K562 (cell line): ENCODE measurements around the gene BCL2A1. TPM values are rescaled to one million over a fixed set of nuclear protein-coding genes. Genes with fewer than 3 reads are reported as not detected.

Experiments used
- ATAC-seq: fragments of 200-7000 bp; cut with Tn5 transposase; 3 replicates; pipeline ENCODE4 v1.9.1; 2020; ENCODE audit warnings: moderate library complexity
- BruUV-seq: library from RNA; stranded (reverse); fragments of 400-500 nt; replicated peaks from 2 replicates; lab custom pipeline; 2021; lab: Mats Ljungman, UMichigan
- CTCF ChIA-PET: fragments of 300-600 bp; formaldehyde crosslinking; extraction: SDS; loops from one replicate; lab custom pipeline; 2021; ENCODE audit warnings: low intra/inter-chr PET ratio; lab: Yijun Ruan, JAX
- POLR2A ChIA-PET: fragments of 300-600, 350-650 bp; sonication (Branson Sonifier 250); formaldehyde crosslinking; extraction: SDS; loops from one replicate; lab custom pipeline; 2021; ENCODE audit warnings: antibody characterized with exemption, inconsistent platforms; lab: Yijun Ruan, JAX
- DNase-seq, 4 experiments: peaks; one replicate each; pipeline versions ENCODE4 v3.0.0 to v3.0.0-alpha.2; 2011 to 2018; ENCODE audit warnings: low spot score in 3 of 4, mixed read lengths in 3 of 4; ENCODE audit errors: extremely low read depth in 1 of 4
- FAIRE-seq: peaks from 2 replicates; lab custom pipeline; 2011; peaks lifted over from hg19 to GRCh38; lab: Jason Lieb, UNC
- H2AFZ ChIP-seq: 2 replicates; pipeline ENCODE4 v1.6.0; 2011; ENCODE audit warnings: low read depth, low read length, control low read depth, inconsistent platforms
- H3K27ac ChIP-seq: fragments of 200-600 bp; 3 replicates; pipeline ENCODE4 v1.8.0; 2011; ENCODE audit warnings: low read depth, mild to moderate bottlenecking, control low read depth, inconsistent platforms, low read length, moderate library complexity, mixed read lengths; ENCODE audit errors: extremely low read depth
- H3K27me3 ChIP-seq, 2 experiments: fragments of 300-600 bp in 1 of 2; 2 replicates in 1 of 2; 3 replicates in 1 of 2; pipeline versions ENCODE4 v1.6.0 to v1.8.0; 2011; ENCODE audit warnings: inconsistent platforms in 2 of 2, low read length in 2 of 2, mild to moderate bottlenecking in 1 of 2, mixed read lengths in 1 of 2, moderate library complexity in 1 of 2; ENCODE audit not compliant: control insufficient read depth in 2 of 2, insufficient read depth in 2 of 2
- H3K36me3 ChIP-seq: fragments of 300-600 bp; 3 replicates; pipeline ENCODE4 v1.8.0; 2011; ENCODE audit warnings: mild to moderate bottlenecking, low read length, inconsistent platforms; ENCODE audit not compliant: control insufficient read depth, insufficient read depth
- H3K4me1 ChIP-seq, 2 experiments: fragments of 200-600 bp in 1 of 2; replicated peaks in 1 of 2; 2 replicates in 1 of 2; 3 replicates in 1 of 2; pipeline versions ENCODE4 v1.5.1 to v1.8.0; 2011; ENCODE audit warnings: inconsistent platforms in 2 of 2, low read length in 2 of 2, mild to moderate bottlenecking in 1 of 2, mixed read lengths in 1 of 2, moderate library complexity in 1 of 2; ENCODE audit not compliant: control insufficient read depth in 2 of 2, insufficient read depth in 2 of 2
- H3K4me2 ChIP-seq: 2 replicates; pipeline ENCODE4 v1.6.1; 2011; ENCODE audit warnings: low read length, control low read depth, inconsistent platforms, mixed read lengths; ENCODE audit not compliant: insufficient read depth
- H3K4me3 ChIP-seq: fragments of 200-600 bp; sonication (generic), shearing (Covaris generic); 2 replicates; pipeline ENCODE4 v1.5.1; 2016; ENCODE audit warnings: control low read depth, inconsistent platforms
- H3K79me2 ChIP-seq: fragments of 200-600 bp; 3 replicates; pipeline ENCODE4 v1.8.0; 2011; ENCODE audit warnings: low read length, inconsistent platforms; ENCODE audit not compliant: control insufficient read depth, insufficient read depth
- H3K9ac ChIP-seq, 2 experiments: 2 replicates each; pipeline versions ENCODE4 v1.6.0 to v1.6.1; 2011; ENCODE audit warnings: low read depth in 2 of 2, low read length in 2 of 2, control low read depth in 1 of 2, inconsistent platforms in 1 of 2, mild to moderate bottlenecking in 1 of 2, mixed read lengths in 1 of 2; ENCODE audit not compliant: insufficient read depth in 1 of 2
- H3K9me1 ChIP-seq: one replicate; pipeline ENCODE4 v1.6.0; 2011; ENCODE audit warnings: inconsistent platforms, mild to moderate bottlenecking, low read length, moderate library complexity; ENCODE audit not compliant: control insufficient read depth, insufficient read depth
- H3K9me3 ChIP-seq: replicated peaks from 2 replicates; pipeline ENCODE4 v1.5.1; 2011; ENCODE audit warnings: low read depth, low read length, inconsistent platforms; ENCODE audit not compliant: control insufficient read depth, insufficient read depth
- H4K20me1 ChIP-seq: replicated peaks from 2 replicates; pipeline ENCODE4 v1.6.1; 2011; ENCODE audit warnings: low read length, inconsistent platforms, mixed read lengths; ENCODE audit not compliant: control insufficient read depth, insufficient read depth
- ADNP ChIP-seq: fragments of 200-800 bp; sonication (Bioruptor generic); IDR thresholded peaks from 2 replicates; pipeline ENCODE4 v1.6.1; 2016; ENCODE audit warnings: missing genetic modification characterization, missing compliant biosample characterization
- EWSR1 ChIP-seq: fragments of 450-650 bp; IDR thresholded peaks from 2 replicates; pipeline ENCODE4 v1.6.1; 2018; ENCODE audit warnings: borderline replicate concordance, mild to moderate bottlenecking, low read depth, moderate library complexity; ENCODE audit not compliant: partially characterized antibody
- GATA2 ChIP-seq: sonication (generic); formaldehyde crosslinking; IDR thresholded peaks from 2 replicates; pipeline ENCODE4 v1.4.0; 2020; ENCODE audit warnings: mild to moderate bottlenecking, missing genetic modification reagents
- HDAC8 ChIP-seq: fragments of 450-650 bp; IDR thresholded peaks from 2 replicates; pipeline ENCODE4 v1.6.1; 2016; ENCODE audit warnings: mild to moderate bottlenecking, missing genetic modification characterization, moderate library complexity, missing compliant biosample characterization
- STAG1 ChIP-seq: sonication (generic); formaldehyde crosslinking; IDR thresholded peaks from 2 replicates; pipeline ENCODE4 v1.5.0; 2020; ENCODE audit warnings: missing genetic modification reagents, borderline replicate concordance
- XRCC4 ChIP-seq: IDR thresholded peaks from one replicate; pipeline ENCODE4 v1.6.1; 2011; ENCODE audit not compliant: insufficient read depth, insufficient read length; ENCODE audit errors: extremely low read depth
- WGBS: fragments of 100-300 bp; shearing (Covaris generic); methylation state at CpG from one replicate; pipeline ENCODE4 v1.1.6; 2016; ENCODE audit warnings: low coverage, mixed read lengths; ENCODE audit not compliant: insufficient coverage; ENCODE audit errors: missing lambda C conversion rate; 5-methylcytosine and 5-hydroxymethylcytosine counted together
- in situ Hi-C: fragments of 300-500 bp; cut with MboI; formaldehyde crosslinking; loops from 4 replicates; pipeline ENCODE4 v1.15.0; 2018; ENCODE audit warnings: inconsistent platforms, mixed read lengths
- intact Hi-C: fragments of 100-400 bp; cut with micrococcal nuclease; formaldehyde crosslinking; loops from 2 replicates; pipeline ENCODE4 v1.14.2; 2022
- polyA plus RNA-seq, 8 experiments: library from polyadenylated mRNA; depleted of rRNA in 4 of 8; stranded (reverse) in 5 of 8; unstranded in 3 of 8; fragments of >200 nt; fragmentation: Nextera tagmentation in 2 of 8; fragmentation: Illumina TruSeq in 1 of 8; extraction: Ambion mirVana in 2 of 8; extraction: Trizol in 1 of 8; gene quantifications; 2 replicates each; pipeline versions ENCODE4 v1.2.1 to v1.2.3, GENCODE V29; 2011 to 2014; ENCODE audit warnings: inconsistent platforms in 1 of 8, missing spikeins in 1 of 8
- total RNA-seq, 7 experiments: library from RNA; depleted of rRNA in 6 of 7; stranded (reverse); fragments of >200 nt in 6 of 7; fragmentation: Illumina TruSeq in 2 of 7; extraction: Trizol in 2 of 7; gene quantifications; 2 replicates each; pipeline versions ENCODE4 v1.2.1 to v1.2.3, GENCODE V29; 2011 to 2021; ENCODE audit warnings: low replicate concordance in 1 of 7
- TF ChIP-seq, protein P1 (sequence below): sonication (generic); formaldehyde crosslinking; IDR thresholded peaks from 2 replicates; pipeline ENCODE4 v1.8.0; 2022; ENCODE audit warnings: mild to moderate bottlenecking, missing genetic modification reagents
- TF ChIP-seq, protein P2 (sequence below): fragments of 250-450 bp; sonication (Bioruptor Pico); IDR thresholded peaks from 2 replicates; pipeline ENCODE4 v1.6.1; 2021; ENCODE audit warnings: mild to moderate bottlenecking
- TF ChIP-seq, protein P3 (sequence below): fragments of 250-450 bp; sonication (Bioruptor Pico); IDR thresholded peaks from 2 replicates; pipeline ENCODE4 v1.5.0; 2021
- TF ChIP-seq, protein P4 (sequence below): fragments of 200-800 bp; sonication (Bioruptor generic); IDR thresholded peaks from 2 replicates; pipeline ENCODE4 v1.6.1; 2016; ENCODE audit warnings: missing genetic modification characterization, missing compliant biosample characterization
- TF ChIP-seq, protein P5 (sequence below): sonication (generic); formaldehyde crosslinking; IDR thresholded peaks from 2 replicates; pipeline ENCODE4 v1.8.0; 2022; ENCODE audit warnings: mild to moderate bottlenecking, missing genetic modification reagents
- TF ChIP-seq, protein P6 (sequence below): fragments of 450-650 bp; IDR thresholded peaks from 2 replicates; pipeline ENCODE4 v1.7.0; 2016; ENCODE audit warnings: borderline replicate concordance

The BCL2A1 gene
- total and polyA plus RNA-seq, 9 of the 15 experiments (the other 6 are each of a cell fraction or from before 2014, with no cell fraction given): 0.11 to 1.2 (median 0.25) TPM; not detected in 4

DNA sequence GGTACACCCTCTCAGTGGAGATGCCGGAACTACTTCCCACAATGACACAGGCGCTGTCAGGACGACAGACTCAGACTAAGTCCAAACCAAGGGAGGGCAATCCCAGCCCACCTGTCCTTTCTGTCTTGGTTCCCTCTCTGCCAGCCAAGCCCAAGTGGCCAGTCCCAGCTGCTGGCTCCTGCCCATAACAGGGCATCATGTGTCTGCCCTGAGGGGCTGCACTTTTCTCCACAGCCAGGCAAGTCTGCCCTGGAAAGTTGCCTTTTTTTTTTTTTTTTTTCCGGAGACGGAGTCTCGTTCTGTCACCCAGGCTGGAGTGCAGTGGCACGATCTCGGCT lies 20.0 kb upstream of the BCL2A1 start:
- Histone ChIP-seq H3K4me2 (no peak overlapping the region), H3K9me3 (no peaks in the 10 kb centered on the region), H3K79me2 (no peaks in the 10 kb centered on the region), H3K9ac (no peak overlapping the region), H3K4me3 (no peak overlapping the region), H4K20me1 (no peaks in the 10 kb centered on the region), H3K9me1 (no peaks in the 10 kb centered on the region), H3K27ac (no peak overlapping the region), H3K4me1 (no peaks in the 10 kb centered on the region; a peak in 2 of 5 replicates), H3K36me3 (no peaks in the 10 kb centered on the region), H2AFZ (no peak overlapping the region), H3K27me3 (no peaks in the 10 kb centered on the region; a peak in 1 of 5 replicates)
- FAIRE-seq (no peak), ATAC-seq (no peak), DNase-seq (no peak)
- no TSS peak for BruUV-seq
- intact Hi-C loops: loop anchor here (5.0 to 10.0 kb wide), 2 partner anchors 69 to 606 kb away; no protein-coding TSS in a partner anchor
- in situ Hi-C loops: loop anchor here (5.0 kb wide), 1 partner anchor 89 kb away; no protein-coding TSS in a partner anchor
- ChIA-PET POLR2A (no interaction called here), CTCF (no interaction called here)
- WGBS: 78% methylated on average over 3 of the region's 8 CpGs
- TF ChIP-seq GATA2 (CRISPR knock-in tag) (no peak), HDAC8 (tag) (no peak), STAG1 (CRISPR knock-in tag) (no peak), ADNP (tag) (no peak), XRCC4 (no peak), EWSR1 (no peak)
- TF ChIP-seq, protein P1, sequence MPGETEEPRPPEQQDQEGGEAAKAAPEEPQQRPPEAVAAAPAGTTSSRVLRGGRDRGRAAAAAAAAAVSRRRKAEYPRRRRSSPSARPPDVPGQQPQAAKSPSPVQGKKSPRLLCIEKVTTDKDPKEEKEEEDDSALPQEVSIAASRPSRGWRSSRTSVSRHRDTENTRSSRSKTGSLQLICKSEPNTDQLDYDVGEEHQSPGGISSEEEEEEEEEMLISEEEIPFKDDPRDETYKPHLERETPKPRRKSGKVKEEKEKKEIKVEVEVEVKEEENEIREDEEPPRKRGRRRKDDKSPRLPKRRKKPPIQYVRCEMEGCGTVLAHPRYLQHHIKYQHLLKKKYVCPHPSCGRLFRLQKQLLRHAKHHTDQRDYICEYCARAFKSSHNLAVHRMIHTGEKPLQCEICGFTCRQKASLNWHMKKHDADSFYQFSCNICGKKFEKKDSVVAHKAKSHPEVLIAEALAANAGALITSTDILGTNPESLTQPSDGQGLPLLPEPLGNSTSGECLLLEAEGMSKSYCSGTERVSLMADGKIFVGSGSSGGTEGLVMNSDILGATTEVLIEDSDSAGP (CRISPR knock-in tag): no peak
- TF ChIP-seq, protein P2, sequence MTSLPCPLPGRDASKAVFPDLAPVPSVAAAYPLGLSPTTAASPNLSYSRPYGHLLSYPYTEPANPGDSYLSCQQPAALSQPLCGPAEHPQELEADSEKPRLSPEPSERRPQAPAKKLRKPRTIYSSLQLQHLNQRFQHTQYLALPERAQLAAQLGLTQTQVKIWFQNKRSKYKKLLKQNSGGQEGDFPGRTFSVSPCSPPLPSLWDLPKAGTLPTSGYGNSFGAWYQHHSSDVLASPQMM (CRISPR knock-in tag): no peak
- TF ChIP-seq, protein P3, sequence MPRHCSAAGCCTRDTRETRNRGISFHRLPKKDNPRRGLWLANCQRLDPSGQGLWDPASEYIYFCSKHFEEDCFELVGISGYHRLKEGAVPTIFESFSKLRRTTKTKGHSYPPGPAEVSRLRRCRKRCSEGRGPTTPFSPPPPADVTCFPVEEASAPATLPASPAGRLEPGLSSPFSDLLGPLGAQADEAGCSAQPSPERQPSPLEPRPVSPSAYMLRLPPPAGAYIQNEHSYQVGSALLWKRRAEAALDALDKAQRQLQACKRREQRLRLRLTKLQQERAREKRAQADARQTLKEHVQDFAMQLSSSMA (CRISPR knock-in tag): no peak
- TF ChIP-seq, protein P4, sequence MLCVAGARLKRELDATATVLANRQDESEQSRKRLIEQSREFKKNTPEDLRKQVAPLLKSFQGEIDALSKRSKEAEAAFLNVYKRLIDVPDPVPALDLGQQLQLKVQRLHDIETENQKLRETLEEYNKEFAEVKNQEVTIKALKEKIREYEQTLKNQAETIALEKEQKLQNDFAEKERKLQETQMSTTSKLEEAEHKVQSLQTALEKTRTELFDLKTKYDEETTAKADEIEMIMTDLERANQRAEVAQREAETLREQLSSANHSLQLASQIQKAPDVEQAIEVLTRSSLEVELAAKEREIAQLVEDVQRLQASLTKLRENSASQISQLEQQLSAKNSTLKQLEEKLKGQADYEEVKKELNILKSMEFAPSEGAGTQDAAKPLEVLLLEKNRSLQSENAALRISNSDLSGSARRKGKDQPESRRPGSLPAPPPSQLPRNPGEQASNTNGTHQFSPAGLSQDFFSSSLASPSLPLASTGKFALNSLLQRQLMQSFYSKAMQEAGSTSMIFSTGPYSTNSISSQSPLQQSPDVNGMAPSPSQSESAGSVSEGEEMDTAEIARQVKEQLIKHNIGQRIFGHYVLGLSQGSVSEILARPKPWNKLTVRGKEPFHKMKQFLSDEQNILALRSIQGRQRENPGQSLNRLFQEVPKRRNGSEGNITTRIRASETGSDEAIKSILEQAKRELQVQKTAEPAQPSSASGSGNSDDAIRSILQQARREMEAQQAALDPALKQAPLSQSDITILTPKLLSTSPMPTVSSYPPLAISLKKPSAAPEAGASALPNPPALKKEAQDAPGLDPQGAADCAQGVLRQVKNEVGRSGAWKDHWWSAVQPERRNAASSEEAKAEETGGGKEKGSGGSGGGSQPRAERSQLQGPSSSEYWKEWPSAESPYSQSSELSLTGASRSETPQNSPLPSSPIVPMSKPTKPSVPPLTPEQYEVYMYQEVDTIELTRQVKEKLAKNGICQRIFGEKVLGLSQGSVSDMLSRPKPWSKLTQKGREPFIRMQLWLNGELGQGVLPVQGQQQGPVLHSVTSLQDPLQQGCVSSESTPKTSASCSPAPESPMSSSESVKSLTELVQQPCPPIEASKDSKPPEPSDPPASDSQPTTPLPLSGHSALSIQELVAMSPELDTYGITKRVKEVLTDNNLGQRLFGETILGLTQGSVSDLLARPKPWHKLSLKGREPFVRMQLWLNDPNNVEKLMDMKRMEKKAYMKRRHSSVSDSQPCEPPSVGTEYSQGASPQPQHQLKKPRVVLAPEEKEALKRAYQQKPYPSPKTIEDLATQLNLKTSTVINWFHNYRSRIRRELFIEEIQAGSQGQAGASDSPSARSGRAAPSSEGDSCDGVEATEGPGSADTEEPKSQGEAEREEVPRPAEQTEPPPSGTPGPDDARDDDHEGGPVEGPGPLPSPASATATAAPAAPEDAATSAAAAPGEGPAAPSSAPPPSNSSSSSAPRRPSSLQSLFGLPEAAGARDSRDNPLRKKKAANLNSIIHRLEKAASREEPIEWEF (CRISPR knock-in tag): no peak
- TF ChIP-seq, protein P5, sequence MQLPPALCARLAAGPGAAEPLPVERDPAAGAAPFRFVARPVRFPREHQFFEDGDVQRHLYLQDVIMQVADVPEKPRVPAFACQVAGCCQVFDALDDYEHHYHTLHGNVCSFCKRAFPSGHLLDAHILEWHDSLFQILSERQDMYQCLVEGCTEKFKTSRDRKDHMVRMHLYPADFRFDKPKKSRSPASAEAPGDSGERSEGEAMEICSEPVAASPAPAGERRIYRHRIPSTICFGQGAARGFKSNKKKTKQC (CRISPR knock-in tag): no peak
- TF ChIP-seq, protein P6, sequence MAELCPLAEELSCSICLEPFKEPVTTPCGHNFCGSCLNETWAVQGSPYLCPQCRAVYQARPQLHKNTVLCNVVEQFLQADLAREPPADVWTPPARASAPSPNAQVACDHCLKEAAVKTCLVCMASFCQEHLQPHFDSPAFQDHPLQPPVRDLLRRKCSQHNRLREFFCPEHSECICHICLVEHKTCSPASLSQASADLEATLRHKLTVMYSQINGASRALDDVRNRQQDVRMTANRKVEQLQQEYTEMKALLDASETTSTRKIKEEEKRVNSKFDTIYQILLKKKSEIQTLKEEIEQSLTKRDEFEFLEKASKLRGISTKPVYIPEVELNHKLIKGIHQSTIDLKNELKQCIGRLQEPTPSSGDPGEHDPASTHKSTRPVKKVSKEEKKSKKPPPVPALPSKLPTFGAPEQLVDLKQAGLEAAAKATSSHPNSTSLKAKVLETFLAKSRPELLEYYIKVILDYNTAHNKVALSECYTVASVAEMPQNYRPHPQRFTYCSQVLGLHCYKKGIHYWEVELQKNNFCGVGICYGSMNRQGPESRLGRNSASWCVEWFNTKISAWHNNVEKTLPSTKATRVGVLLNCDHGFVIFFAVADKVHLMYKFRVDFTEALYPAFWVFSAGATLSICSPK: no peak
